WTC11 (cell line): ENCODE data around the gene GLYATL3. TPM values are rescaled to one million over a fixed set of nuclear protein-coding genes. Genes with fewer than 3 reads are reported as not detected.

Experiments used
- ATAC-seq: fragments of 200-7000 bp; cut with Tn5 transposase; 2 replicates; pipeline ENCODE4 v1.10.0; 2021; ENCODE audit warnings: mild to moderate bottlenecking, moderate library complexity
- CTCF ChIA-PET: fragments of 300-600 bp; sonication (Branson Sonifier 250); formaldehyde crosslinking; loops from one replicate; lab custom pipeline; 2021; ENCODE audit warnings: antibody characterized with exemption; lab: Charles Lee
- POLR2A ChIA-PET: fragments of 350-600 bp; sonication (Branson Sonifier 250); formaldehyde crosslinking; loops from one replicate; lab custom pipeline; 2021; ENCODE audit warnings: antibody characterized with exemption; lab: Charles Lee
- DNase-seq: peaks from one replicate; pipeline ENCODE4 v3.0.0; 2021; ENCODE audit warnings: low spot score
- H3K27ac Mint-ChIP-seq: 2 replicates; pipeline ENCODE4 v1.8.0; 2021; ENCODE audit warnings: mixed read lengths
- H3K27me3 Mint-ChIP-seq: 2 replicates; pipeline ENCODE4 v1.8.0; 2021; ENCODE audit warnings: low read depth, mild to moderate bottlenecking, moderate library complexity, mixed read lengths
- H3K36me3 Mint-ChIP-seq: 2 replicates; pipeline ENCODE4 v1.8.0; 2021; ENCODE audit warnings: mixed read lengths
- H3K4me1 Mint-ChIP-seq: 2 replicates; pipeline ENCODE4 v1.8.0; 2022; ENCODE audit warnings: mixed read lengths
- H3K4me3 Mint-ChIP-seq: 2 replicates; pipeline ENCODE4 v1.8.0; 2021; ENCODE audit warnings: mild to moderate bottlenecking, moderate library complexity, mixed read lengths
- H3K9me3 Mint-ChIP-seq: 2 replicates; pipeline ENCODE4 v1.8.0; 2021; ENCODE audit warnings: mixed read lengths
- CBFB ChIP-seq: sonication (generic); formaldehyde crosslinking; IDR thresholded peaks from 2 replicates; pipeline ENCODE4 v1.8.1; 2022; ENCODE audit warnings: mild to moderate bottlenecking, low read depth, missing genetic modification reagents
- CREM ChIP-seq: sonication (generic); formaldehyde crosslinking; IDR thresholded peaks from 2 replicates; pipeline ENCODE4 v1.8.1; 2022; ENCODE audit warnings: mild to moderate bottlenecking, missing genetic modification reagents, moderate library complexity
- ETV6 ChIP-seq: sonication (generic); formaldehyde crosslinking; IDR thresholded peaks from 2 replicates; pipeline ENCODE4 v1.8.1; 2022; ENCODE audit warnings: mild to moderate bottlenecking, missing genetic modification reagents
- MXD4 ChIP-seq: fragments of 250-450 bp; sonication (Bioruptor Pico); IDR thresholded peaks from 2 replicates; pipeline ENCODE4 v1.8.0; 2021; ENCODE audit warnings: mild to moderate bottlenecking, moderate library complexity, borderline replicate concordance
- SMAD3 ChIP-seq: sonication (generic); formaldehyde crosslinking; IDR thresholded peaks from 2 replicates; pipeline ENCODE4 v1.8.0; 2022; ENCODE audit warnings: missing genetic modification reagents, mild to moderate bottlenecking, borderline replicate concordance
- SOX15 ChIP-seq: fragments of 250-450 bp; sonication (Bioruptor Pico); IDR thresholded peaks from 2 replicates; pipeline ENCODE4 v1.9.0; 2021; ENCODE audit warnings: mild to moderate bottlenecking
- SP1 ChIP-seq: sonication (generic); formaldehyde crosslinking; conservative IDR thresholded peaks from 2 replicates; pipeline ENCODE4 v1.8.1; 2022; ENCODE audit warnings: missing genetic modification reagents
- TP53 ChIP-seq: sonication (generic); formaldehyde crosslinking; IDR thresholded peaks from 2 replicates; pipeline ENCODE4 v1.8.1; 2023; ENCODE audit warnings: mild to moderate bottlenecking, missing genetic modification reagents
- ZBTB21 ChIP-seq: sonication (generic); formaldehyde crosslinking; IDR thresholded peaks from 2 replicates; pipeline ENCODE4 v1.8.1; 2023; ENCODE audit warnings: mild to moderate bottlenecking, missing genetic modification reagents, borderline replicate concordance
- ZNF121 ChIP-seq: sonication (generic); formaldehyde crosslinking; IDR thresholded peaks from 2 replicates; pipeline ENCODE4 v1.8.0; 2023; ENCODE audit warnings: missing genetic modification reagents
- ZNF263 ChIP-seq: sonication (generic); formaldehyde crosslinking; IDR thresholded peaks from 2 replicates; pipeline ENCODE4 v1.8.1; 2022; ENCODE audit warnings: low read depth, mild to moderate bottlenecking, moderate library complexity, missing genetic modification reagents
- ZNF416 ChIP-seq: fragments of 250-450 bp; sonication (Bioruptor Pico); IDR thresholded peaks from 2 replicates; pipeline ENCODE4 v1.9.0; 2021; ENCODE audit warnings: mild to moderate bottlenecking, inconsistent platforms
- total RNA-seq: library from RNA; stranded (reverse); gene quantifications from 3 replicates; pipeline ENCODE4 v1.2.3, GENCODE V29; 2021
- TF ChIP-seq, protein P1 (sequence below): sonication (generic); formaldehyde crosslinking; IDR thresholded peaks from 2 replicates; pipeline ENCODE4 v1.8.1; 2022; ENCODE audit warnings: low read depth, missing genetic modification reagents, borderline replicate concordance
- TF ChIP-seq, protein P2 (sequence below): sonication (generic); formaldehyde crosslinking; IDR thresholded peaks from 2 replicates; pipeline ENCODE4 v1.8.0; 2022; ENCODE audit warnings: mild to moderate bottlenecking, missing genetic modification reagents
- TF ChIP-seq, protein P3 (sequence below): sonication (generic); formaldehyde crosslinking; IDR thresholded peaks from 2 replicates; pipeline ENCODE4 v1.8.1; 2023; ENCODE audit warnings: mild to moderate bottlenecking, missing genetic modification reagents, moderate library complexity
- TF ChIP-seq, protein P4 (sequence below): sonication (generic); formaldehyde crosslinking; IDR thresholded peaks from 2 replicates; pipeline ENCODE4 v1.8.1; 2023; ENCODE audit warnings: mild to moderate bottlenecking, missing genetic modification reagents
- TF ChIP-seq, protein P5 (sequence below): sonication (generic); formaldehyde crosslinking; IDR thresholded peaks from 2 replicates; pipeline ENCODE4 v1.8.0; 2023; ENCODE audit warnings: missing genetic modification reagents

The GLYATL3 gene
- total RNA-seq, 1 experiment from 2014 or later: not detected

DNA sequence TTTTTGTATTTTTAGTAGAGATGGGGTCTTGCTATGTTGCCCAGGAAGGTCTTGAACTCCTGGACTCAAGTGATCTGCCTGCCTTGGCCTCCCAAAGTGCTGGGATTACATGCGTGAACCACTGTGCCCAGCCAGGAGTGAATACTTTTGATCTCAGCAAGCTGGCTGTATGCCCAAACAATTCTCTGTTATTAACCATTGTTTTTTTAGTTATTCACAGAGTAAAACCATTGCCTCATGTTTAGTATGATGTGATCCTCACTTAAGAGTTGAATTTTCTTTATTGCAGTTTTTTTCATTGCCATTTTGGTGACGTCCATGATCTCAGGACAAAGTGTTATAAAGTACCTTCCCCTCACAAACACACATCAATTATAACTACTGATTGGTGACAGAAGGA lies 65.5 kb downstream of the GLYATL3 start:
- ChIA-PET POLR2A (interaction anchor here (1.3 kb wide), 1 partner anchor 14 kb away, joined by 3 read pairs; no protein-coding TSS in a partner anchor), CTCF (interaction anchor here (1.6 to 3.1 kb wide), 2 partner anchors 15 to 33 kb away, joined by 6 to 17 read pairs; partner anchors contain the start of gene C6orf141)
- peaks cover 56% of the 10 kb centered on the region for H3K27me3 Mint-ChIP-seq
- no peak overlapping the region for H3K27ac Mint-ChIP-seq
- ATAC-seq: no peak
- no peak for DNase-seq
- peaks cover 6% of the 10 kb centered on the region; the same call in 1 of the 2 replicates for H3K36me3 Mint-ChIP-seq
- H3K9me3 Mint-ChIP-seq: peaks cover 6% of the 10 kb centered on the region
- no peaks in the 10 kb centered on the region for H3K4me1 Mint-ChIP-seq
- TF ChIP-seq, protein P1, sequence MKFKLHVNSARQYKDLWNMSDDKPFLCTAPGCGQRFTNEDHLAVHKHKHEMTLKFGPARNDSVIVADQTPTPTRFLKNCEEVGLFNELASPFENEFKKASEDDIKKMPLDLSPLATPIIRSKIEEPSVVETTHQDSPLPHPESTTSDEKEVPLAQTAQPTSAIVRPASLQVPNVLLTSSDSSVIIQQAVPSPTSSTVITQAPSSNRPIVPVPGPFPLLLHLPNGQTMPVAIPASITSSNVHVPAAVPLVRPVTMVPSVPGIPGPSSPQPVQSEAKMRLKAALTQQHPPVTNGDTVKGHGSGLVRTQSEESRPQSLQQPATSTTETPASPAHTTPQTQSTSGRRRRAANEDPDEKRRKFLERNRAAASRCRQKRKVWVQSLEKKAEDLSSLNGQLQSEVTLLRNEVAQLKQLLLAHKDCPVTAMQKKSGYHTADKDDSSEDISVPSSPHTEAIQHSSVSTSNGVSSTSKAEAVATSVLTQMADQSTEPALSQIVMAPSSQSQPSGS: no peak
- TF ChIP-seq TP53 (no peak), MXD4 (CRISPR knock-in tag) (no peak)
- H3K4me3 Mint-ChIP-seq: no peak overlapping the region

DNA sequence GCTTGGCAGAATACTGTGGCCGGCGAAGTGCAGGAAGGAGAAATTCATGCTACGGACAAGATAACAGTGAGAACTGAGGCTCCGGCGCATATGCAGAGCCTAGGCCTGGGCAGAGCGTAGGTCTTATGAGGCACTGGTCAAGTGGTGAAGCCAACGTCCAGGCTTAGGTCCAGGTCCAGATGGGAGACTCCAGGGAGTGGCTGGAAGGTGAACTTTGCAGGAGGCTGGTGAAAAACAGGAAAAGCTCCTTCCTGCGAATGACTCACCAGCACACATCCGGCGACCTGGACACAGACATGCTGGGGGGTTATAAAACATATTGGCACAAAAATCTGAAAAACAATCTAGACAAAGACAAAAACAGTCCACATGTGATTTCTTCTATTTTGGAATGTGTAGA lies 66.1 kb downstream of the GLYATL3 start:
- Mint-ChIP-seq H3K4me3 (no peak overlapping the region), H3K36me3 (peaks cover 6% of the 10 kb centered on the region; the same call in 1 of the 2 replicates), H3K27ac (no peak overlapping the region), H3K9me3 (peaks cover 6% of the 10 kb centered on the region), H3K4me1 (no peaks in the 10 kb centered on the region), H3K27me3 (peaks cover 50% of the 10 kb centered on the region)
- no peak for DNase-seq
- no peak for TF ChIP-seq ZNF416 (CRISPR knock-in tag)
- TF ChIP-seq ZNF263: no peak
- TF ChIP-seq ZNF121: no peak
- no peak for TF ChIP-seq CBFB (CRISPR knock-in tag)
- TF ChIP-seq, protein P2, sequence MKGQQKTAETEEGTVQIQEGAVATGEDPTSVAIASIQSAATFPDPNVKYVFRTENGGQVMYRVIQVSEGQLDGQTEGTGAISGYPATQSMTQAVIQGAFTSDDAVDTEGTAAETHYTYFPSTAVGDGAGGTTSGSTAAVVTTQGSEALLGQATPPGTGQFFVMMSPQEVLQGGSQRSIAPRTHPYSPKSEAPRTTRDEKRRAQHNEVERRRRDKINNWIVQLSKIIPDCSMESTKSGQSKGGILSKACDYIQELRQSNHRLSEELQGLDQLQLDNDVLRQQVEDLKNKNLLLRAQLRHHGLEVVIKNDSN (CRISPR knock-in tag): no peak
- TF ChIP-seq, protein P3, sequence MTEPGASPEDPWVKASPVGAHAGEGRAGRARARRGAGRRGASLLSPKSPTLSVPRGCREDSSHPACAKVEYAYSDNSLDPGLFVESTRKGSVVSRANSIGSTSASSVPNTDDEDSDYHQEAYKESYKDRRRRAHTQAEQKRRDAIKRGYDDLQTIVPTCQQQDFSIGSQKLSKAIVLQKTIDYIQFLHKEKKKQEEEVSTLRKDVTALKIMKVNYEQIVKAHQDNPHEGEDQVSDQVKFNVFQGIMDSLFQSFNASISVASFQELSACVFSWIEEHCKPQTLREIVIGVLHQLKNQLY: no peak
- TF ChIP-seq SMAD3 (CRISPR knock-in tag): no peak
- TF ChIP-seq ETV6 (CRISPR knock-in tag): no peak
- TF ChIP-seq, protein P4, sequence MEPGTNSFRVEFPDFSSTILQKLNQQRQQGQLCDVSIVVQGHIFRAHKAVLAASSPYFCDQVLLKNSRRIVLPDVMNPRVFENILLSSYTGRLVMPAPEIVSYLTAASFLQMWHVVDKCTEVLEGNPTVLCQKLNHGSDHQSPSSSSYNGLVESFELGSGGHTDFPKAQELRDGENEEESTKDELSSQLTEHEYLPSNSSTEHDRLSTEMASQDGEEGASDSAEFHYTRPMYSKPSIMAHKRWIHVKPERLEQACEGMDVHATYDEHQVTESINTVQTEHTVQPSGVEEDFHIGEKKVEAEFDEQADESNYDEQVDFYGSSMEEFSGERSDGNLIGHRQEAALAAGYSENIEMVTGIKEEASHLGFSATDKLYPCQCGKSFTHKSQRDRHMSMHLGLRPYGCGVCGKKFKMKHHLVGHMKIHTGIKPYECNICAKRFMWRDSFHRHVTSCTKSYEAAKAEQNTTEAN (CRISPR knock-in tag): no peak
- no peak for TF ChIP-seq MXD4 (CRISPR knock-in tag)
- no peak for TF ChIP-seq ZBTB21 (CRISPR knock-in tag)
- TF ChIP-seq SP1: no peak
- TF ChIP-seq CREM (CRISPR knock-in tag): no peak
- TF ChIP-seq, protein P1: no peak
- TF ChIP-seq SOX15 (CRISPR knock-in tag): no peak
- TF ChIP-seq, protein P5, sequence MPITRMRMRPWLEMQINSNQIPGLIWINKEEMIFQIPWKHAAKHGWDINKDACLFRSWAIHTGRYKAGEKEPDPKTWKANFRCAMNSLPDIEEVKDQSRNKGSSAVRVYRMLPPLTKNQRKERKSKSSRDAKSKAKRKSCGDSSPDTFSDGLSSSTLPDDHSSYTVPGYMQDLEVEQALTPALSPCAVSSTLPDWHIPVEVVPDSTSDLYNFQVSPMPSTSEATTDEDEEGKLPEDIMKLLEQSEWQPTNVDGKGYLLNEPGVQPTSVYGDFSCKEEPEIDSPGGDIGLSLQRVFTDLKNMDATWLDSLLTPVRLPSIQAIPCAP (CRISPR knock-in tag): no peak
- ChIA-PET POLR2A (interaction anchor here (1.3 kb wide), 1 partner anchor 14 kb away, joined by 3 read pairs; no protein-coding TSS in a partner anchor), CTCF (interaction anchor here (1.6 kb wide), 1 partner anchor 34 kb away, joined by 6 read pairs; no protein-coding TSS in a partner anchor)
- no peak for ATAC-seq
